LNCAP (cell line): ENCODE data around the gene SMIM32.

Source experiments
- CTCF ChIP-seq: fragments of 450-650 bp; IDR thresholded peaks from 2 replicates; pipeline ENCODE4 v1.5.1; 2017; ENCODE audit warnings: mild to moderate bottlenecking

SMIM32 gene

GRCh38 chr5:136192015-136192525 is 892 bp downstream of the SMIM32 start:
- TF ChIP-seq CTCF, result no peak

- no peak for TF ChIP-seq CTCF
Measured at GRCh38 chr5:136191304-136192014, 1.5 kb downstream of the SMIM32 start.

GRCh38 chr5:136190904-136191303 is 2.1 kb downstream of the SMIM32 start:
- no peak for TF ChIP-seq CTCF

GRCh38 chr5:136190091-136190720 is 2.8 kb downstream of the SMIM32 start:
- TF ChIP-seq CTCF, result no peak

GRCh38 chr5:136188859-136189258 is 4.1 kb downstream of the SMIM32 start:
- no peak for TF ChIP-seq CTCF

- no peak for TF ChIP-seq CTCF
Measured at GRCh38 chr5:136186796-136187195, 6.2 kb downstream of the SMIM32 start.

GRCh38 chr5:136185974-136186665 is 6.8 kb downstream of the SMIM32 start:
- no peak for TF ChIP-seq CTCF
